IPS-18c (cell line): ENCODE measurements around the gene PPARGC1A.

Source experiments
- H3K4me3 ChIP-seq: 2 replicates; pipeline ENCODE4 v1.7.0; 2013; ENCODE audit warnings: low read depth, mild to moderate bottlenecking, low read length, moderate library complexity; ENCODE audit not compliant: insufficient read depth
- H3K9me3 ChIP-seq: one replicate; pipeline ENCODE4 v1.6.1; 2013; ENCODE audit warnings: mild to moderate bottlenecking, low read length, moderate library complexity; ENCODE audit not compliant: control insufficient read depth, insufficient read depth

PPARGC1A gene

DNA sequence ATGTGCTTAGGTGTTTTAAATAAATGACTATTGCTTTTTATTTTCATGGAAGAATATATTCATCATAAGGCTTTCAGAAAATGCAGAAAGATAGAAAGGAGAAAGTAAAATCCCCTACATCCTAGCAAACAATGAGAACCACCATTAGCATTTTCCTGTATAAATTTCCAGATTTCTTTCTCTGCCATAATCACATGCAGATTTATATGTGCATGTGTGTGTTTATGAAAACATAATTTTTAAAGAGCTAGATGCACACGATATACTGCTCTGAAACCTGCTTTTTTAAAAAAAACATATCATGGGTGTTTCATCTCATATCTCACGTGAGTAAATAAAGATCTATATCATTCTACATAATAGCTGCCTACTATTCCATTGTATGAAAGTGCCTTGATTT, 26.4 kb upstream of the PPARGC1A start:
- Histone ChIP-seq H3K4me3 (no peak overlapping the region), H3K9me3 (no peaks in the 10 kb centered on the region)

DNA sequence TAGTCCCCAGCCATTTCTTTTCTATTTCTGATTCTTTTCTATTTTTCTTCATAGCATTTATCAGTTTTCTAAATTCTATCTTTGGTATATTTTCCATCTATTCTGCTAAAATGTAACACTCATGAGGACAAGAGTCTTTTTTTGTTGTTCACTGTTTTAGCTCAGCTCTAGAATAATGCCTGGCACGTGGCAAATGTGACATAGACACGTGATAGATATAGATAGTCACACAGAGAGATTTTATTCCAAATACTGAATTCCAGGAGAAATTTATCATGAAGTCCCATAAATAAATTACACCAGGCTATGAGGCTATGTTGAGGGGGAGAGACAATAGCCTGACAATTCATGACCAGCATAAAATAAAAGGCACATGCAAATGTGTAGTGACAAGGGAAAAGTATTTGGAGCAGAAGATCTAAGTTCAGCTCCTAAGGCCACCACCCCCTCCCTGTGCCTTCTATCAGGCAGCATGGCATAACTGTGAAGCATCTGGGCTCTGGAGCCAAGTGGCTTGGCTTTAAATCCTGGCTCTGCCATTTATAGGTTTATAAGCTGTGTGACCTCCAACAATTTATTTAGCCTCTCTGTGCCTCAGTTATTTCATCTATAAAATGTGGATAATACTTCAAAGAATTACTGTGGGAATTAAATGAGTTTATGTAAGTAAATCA, 25.7 kb upstream of the PPARGC1A start:
- no peaks in the 10 kb centered on the region for H3K9me3 ChIP-seq
- no peak overlapping the region for H3K4me3 ChIP-seq

DNA sequence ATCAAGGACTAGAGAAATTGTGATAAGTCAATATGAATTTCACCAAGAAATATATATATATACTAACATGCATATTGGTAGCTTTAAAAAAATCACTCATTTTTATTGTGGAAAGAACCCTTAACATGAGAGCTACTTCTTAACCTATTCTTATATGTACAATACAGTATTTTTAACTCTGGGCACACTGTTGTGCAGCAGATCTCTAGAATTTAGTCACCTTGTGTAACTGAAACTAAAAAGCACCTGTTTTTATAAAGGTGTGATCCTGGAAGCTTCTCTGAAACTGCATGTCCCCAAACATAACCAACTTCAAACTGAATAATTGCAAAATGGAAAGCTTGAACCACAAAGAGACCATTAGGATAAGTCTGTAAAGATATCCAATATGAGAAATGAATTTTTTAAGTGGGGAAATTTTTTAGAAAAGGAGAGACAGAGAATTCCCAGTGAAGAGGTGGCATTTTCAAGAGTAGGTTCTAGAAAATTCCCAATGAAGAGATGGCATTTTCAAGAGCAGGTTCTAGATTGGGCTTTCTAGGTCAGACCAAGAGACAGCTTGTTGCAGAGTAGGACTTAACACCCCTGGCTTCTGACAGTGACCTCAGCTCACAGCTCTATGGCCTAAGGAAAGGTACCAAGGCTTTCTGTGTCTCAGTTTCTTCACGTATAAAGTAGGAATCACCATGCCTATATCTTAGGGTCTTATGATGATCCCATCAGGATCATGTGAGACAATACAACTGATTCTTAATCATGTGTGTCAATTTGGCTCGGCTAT, 22.0 kb upstream of the PPARGC1A start:
- Histone ChIP-seq H3K9me3 (no peaks in the 10 kb centered on the region), H3K4me3 (no peak overlapping the region)

DNA sequence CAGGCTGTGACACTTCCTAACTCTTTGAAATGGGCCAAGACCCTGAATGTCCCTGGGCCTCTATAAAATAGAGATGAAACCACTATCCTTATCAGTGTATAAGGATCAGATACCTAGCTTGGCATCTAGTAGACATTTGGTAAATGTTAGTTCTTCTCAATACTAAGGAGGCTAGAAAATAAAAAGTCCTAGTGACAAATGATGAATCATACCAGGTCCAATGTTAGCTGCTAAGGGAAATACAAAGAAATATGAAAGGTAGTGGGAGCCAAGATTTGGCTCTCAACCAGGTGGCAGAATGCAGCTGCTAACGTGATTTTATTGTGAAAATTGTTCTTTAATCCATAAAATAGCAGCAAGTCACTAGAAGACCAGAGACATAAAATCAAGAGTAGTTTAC, 19.8 kb upstream of the PPARGC1A start:
- H3K4me3 ChIP-seq = no peak overlapping the region
- no peaks in the 10 kb centered on the region for H3K9me3 ChIP-seq

DNA sequence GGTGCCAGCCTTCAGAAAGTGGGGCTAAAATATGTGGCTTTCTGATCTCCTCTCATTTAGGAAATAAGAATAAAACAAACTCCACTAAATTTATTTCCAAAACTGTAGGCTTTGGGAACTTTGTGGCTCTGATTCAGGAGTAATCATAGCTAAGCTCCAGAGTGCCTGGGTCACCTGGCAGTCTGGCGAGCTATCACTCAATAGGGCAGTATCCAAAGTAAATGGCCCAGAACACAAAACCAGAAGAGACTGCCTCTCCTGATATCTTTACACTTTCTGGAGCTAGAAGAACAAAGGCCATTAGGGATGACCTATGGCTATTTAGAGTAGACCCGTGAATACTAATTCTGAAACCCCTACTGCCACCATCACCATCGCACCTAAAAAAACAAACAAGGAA, 17.0 kb upstream of the PPARGC1A start:
- no peaks in the 10 kb centered on the region for H3K9me3 ChIP-seq
- no peak overlapping the region for H3K4me3 ChIP-seq

DNA sequence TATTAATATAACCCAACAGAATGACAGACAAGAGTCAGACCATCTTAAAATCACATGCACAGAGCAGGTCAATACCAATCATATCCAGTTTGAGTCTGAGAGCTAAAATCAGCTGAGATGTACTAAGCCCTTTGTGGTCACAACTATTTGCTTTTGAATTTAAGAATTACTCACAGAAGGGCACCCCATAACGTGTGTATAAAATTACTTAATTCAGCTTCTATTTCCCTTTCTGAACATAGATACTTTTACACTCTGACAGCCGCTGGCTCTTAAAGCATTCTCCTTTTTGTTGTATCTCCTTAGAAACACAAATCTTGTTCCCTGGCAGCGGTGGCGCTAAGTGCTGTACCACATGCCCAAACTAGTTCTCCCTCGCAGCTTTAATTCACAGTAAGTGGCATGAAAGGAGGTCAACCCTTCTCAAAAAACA, 14.8 kb upstream of the PPARGC1A start:
- no peaks in the 10 kb centered on the region for H3K9me3 ChIP-seq

DNA sequence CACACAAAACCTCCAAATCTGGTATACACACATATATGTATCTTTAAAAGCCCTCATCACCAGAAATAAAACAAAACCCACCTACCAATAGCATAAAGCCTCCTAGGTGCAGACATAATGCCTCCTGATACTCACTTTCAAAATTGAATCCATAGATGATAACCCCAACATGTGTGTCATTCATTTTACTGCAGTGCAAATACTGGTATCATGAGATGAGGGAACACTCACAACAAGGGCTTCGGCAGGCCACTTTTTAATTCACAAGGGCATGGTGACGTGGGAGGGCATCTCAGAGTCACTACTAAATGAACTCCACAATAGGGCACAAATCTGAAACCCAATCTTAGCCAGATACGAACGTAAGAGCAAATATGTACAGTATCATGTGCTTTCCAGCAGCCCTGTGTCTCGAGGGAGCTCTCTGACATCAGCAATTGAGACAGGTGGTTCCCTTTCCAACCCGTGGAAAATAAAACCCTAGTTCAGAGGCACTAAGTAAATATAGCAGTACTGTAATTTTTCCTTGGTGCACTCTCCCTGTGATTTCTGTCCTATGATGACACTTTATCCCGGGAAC, 14.1 kb upstream of the PPARGC1A start:
- Histone ChIP-seq H3K4me3 (no peak overlapping the region), H3K9me3 (no peaks in the 10 kb centered on the region)

More for the DNA sequence above, 14.8 kb upstream of the PPARGC1A start:
- no peak overlapping the region for H3K4me3 ChIP-seq

DNA sequence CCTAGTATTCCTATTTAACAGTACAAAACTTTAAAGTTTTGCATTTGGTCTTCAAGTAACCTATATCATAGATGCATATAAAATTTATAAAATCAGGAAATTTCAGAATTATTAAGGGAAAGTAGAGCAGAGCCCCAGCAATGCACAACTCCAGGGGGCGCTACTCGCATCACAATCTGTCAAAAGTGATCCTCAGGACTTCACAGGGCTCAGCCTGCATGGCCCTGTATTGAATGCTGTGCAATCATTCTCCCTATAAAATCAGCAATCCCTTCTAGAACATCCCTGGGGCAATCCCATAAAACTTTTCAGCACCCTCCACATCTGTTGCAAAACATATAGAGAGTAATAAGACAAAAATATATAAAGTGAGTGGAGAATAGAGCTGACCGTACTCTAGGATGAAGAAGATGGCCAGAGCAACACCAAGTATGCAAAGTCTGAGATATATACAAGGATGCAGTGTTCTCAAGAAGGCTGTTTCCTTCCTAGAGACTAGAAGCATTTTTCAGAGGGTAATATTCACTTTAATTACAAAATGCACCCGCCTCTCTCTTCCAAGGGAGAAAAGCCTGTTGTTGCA, 12.5 kb upstream of the PPARGC1A start:
- no peak overlapping the region for H3K4me3 ChIP-seq
- no peaks in the 10 kb centered on the region for H3K9me3 ChIP-seq

DNA sequence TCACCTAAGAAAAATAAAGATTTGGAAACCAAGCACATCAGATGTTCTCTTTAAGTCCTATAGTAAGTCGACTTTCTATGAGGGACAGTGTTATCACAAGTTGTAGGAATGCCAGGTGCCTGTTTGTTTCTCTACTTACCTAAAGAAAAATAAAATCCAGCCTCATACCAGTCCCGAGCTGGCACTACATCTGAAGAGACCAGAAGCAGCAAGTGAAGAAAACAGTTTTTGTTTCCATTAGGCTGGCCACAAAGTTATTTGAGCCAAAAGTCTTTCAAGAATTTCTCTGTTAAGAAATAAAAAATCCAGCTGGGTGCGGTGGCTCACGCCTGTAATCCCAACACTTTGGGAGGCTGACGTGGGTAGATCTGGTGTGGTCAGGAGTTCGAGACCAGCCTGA, 10.8 kb upstream of the PPARGC1A start:
- H3K4me3 ChIP-seq = no peak overlapping the region

DNA sequence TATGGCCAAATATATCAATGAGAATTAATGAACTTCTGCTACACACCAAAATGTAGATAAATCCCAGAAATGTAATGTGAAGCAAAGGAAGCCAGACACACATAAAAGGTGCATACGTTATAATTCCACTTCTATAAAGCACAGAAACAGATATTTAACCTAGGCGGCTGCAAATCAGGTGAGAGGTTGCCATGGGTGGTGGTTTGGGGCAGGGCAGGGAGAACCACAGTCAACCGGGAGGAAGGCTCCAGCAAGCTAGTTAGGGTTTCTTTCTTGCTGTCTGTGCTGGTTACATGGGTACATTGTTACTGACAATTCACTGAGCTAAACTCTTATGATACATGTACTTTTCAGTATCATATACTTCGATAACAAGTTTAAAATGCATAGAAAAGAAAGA, 9.7 kb upstream of the PPARGC1A start:
- no peaks in the 10 kb centered on the region for H3K9me3 ChIP-seq
- no peak overlapping the region for H3K4me3 ChIP-seq

More for the DNA sequence above, 10.8 kb upstream of the PPARGC1A start:
- H3K9me3 ChIP-seq = no peaks in the 10 kb centered on the region

DNA sequence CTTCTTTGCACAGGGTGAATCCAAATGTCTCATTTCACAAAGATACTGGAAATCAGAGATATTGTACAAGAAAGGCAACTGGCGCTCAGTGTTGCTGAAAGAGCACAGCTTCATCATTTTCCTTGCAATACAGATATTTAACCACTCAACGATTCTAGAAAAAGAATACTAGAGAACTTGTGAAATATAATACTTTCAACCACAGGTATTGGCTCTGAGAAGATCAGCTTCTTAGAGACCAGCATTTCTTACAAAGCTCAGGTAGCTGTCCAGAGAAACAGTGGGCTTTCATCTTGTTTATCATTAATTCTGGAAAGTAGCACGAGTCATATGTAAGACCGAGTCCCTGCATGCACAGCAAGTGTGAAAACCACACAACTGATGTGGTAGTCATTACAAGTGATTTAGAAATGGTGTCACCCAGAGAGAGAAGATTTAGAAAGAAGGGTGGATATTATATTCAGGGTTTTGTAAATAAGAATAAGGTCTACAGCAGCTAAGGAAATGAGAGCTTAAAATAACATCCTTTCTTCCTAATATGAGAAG, 7.8 kb upstream of the PPARGC1A start:
- no peak overlapping the region for H3K4me3 ChIP-seq
- H3K9me3 ChIP-seq = no peaks in the 10 kb centered on the region

DNA sequence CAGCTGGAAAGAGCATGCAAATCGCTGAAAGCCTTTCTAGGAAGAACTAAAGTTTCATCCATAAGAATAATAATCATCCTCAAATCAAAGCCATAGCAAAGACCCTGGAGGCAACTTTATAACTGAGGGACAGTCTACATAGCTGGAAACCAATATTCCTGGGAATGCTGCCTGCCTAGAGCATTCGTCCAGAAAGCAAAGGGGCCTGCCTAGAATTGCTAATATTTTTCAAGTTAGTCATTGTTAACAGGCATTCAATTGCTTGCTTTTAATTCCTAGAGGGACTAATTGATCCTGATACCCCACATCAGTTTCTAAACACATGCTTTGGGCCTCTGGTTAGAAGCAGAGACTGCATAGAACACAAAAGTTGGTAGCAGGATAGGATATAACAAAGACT, 4.2 kb upstream of the PPARGC1A start:
- Histone ChIP-seq H3K4me3 (no peak overlapping the region), H3K9me3 (no peaks in the 10 kb centered on the region)

DNA sequence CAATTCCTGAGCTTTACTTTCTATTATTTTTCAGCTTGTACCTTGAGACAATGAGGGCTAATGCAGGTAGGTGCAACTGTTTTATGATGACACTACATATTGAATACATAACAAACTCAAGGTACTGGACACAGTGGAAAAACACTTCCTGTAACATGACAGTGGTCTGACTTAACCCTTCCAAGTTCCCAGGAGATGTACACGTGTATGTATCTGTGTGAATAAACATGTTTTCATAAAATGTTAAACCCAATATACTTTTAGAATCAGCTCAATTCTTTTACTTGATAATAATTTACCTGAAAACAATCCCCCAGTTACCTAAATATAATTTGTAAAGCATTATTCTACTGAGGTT, 1.2 kb upstream of the PPARGC1A start:
- no peaks in the 10 kb centered on the region for H3K9me3 ChIP-seq
- H3K4me3 ChIP-seq = no peak overlapping the region

DNA sequence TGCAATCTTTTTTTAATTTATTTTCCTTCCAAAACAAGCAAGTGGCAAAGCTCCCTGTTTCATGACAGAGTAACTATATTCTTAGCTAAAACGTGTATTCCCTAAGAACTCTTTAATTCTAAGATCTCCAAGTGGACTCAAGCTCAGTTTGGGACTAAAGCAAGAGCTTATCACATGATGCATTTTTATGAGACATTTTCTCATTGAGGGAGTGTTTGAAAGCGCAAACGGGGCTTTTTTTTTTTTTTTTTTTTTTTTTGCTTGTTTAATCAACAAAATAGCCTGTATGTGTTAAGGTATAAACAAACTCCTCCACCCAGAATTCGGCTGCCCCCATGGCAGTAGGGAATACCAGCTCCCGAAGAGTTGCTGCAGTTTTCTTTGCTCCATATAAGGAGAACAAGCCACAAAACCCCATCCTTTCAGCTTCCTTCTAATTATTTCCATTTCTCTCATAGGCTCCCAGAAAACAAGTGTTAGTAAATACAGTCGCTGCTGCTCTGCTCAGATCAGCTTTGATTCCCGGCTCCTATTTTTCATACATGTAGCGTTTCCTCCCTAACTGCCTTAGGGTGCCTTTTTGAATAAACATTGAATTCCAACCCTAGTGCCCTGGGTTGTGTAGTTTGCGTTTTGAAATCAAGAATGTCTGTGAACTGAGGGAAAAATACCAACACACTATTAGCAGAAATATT, 669 bp upstream of the PPARGC1A start:
- Histone ChIP-seq H3K9me3 (no peaks in the 10 kb centered on the region), H3K4me3 (peak overlapping the region; percentile 25; the same call in 1 of the 2 replicates)

DNA sequence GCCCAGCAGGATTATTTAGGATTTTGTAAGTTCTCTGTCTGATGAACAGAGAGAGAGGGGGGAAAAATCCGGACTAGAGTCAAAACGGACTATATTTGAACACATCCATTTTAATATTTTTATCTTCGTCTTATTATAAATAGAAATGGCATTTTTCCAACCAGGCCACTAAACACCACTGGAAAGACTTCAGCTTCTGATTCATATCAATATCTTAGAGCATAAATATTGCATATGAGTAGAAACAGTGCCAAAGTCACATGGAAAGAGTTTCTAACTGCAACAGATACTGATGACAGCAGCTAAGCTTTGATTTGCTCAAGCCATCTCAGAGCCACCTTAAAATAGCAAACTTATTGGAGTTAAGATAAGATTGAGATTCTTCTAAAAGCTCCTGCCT, 456 bp downstream of the PPARGC1A start:
- Histone ChIP-seq H3K9me3 (no peaks in the 10 kb centered on the region), H3K4me3 (peak overlapping the region; percentile 25; the same call in 1 of the 2 replicates)

DNA sequence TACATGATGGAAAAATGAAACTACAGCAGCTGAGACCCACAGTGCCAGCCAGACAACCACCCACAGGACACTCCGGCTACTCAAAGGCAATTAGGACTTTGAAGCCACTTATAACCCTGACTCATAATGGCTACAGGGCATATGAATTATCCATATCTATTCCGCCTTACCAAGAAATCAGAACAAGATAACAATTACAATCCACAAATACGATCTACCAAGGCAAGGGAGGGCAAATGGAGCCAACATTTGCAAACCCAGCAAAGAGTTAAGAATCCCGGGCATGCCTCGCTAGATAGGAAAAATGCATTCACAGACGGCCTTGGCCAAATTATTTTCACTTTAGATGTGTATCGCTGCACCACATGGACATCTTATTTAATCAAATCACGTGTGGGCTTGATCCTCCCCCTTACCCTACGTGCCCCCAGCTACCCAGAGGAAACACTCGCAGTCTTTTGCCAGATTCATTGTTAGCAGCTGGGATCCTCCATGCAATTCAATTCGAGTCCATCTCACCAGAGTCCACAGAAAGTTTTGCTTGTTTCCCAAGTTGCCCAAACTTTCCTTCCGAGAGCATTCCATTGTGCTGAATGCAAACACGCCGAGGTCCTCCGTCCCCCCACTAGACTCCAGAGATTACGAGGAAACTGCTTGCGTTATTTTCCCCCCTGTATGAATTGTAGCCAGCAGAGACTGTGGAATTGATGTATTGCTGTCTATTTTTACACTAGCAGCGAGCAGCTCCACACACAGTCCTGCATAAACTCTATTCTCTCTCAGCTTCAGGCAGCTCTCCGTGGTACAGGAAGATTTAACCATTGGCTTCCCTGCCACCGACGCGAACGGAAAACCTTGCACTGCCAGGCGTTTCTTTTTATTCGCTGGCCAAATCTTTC, 1.2 kb downstream of the PPARGC1A start:
- Histone ChIP-seq H3K4me3 (peak overlapping the region; percentile 29), H3K9me3 (no peaks in the 10 kb centered on the region)
